Lower leg skin (tissue), 3 donors: ENCODE measurements around the gene MTA1.

Experiments used
- POLR2A ChIP-seq, 2 donors: fragments of 450-650 bp; IDR thresholded peaks; one replicate each; pipeline ENCODE4 v1.6.1; 2016 to 2017; ENCODE audit warnings: antibody characterized with exemption in 2 of 2, mild to moderate bottlenecking in 1 of 2, moderate library complexity in 1 of 2
- TF ChIP-seq, protein P1 (sequence below), 3 donors: fragments of 450-650 bp; IDR thresholded peaks; one replicate each; pipeline ENCODE4 v1.5.1; 2016; ENCODE audit warnings: antibody characterized with exemption in 3 of 3, mild to moderate bottlenecking in 3 of 3, moderate library complexity in 2 of 3

DNA sequence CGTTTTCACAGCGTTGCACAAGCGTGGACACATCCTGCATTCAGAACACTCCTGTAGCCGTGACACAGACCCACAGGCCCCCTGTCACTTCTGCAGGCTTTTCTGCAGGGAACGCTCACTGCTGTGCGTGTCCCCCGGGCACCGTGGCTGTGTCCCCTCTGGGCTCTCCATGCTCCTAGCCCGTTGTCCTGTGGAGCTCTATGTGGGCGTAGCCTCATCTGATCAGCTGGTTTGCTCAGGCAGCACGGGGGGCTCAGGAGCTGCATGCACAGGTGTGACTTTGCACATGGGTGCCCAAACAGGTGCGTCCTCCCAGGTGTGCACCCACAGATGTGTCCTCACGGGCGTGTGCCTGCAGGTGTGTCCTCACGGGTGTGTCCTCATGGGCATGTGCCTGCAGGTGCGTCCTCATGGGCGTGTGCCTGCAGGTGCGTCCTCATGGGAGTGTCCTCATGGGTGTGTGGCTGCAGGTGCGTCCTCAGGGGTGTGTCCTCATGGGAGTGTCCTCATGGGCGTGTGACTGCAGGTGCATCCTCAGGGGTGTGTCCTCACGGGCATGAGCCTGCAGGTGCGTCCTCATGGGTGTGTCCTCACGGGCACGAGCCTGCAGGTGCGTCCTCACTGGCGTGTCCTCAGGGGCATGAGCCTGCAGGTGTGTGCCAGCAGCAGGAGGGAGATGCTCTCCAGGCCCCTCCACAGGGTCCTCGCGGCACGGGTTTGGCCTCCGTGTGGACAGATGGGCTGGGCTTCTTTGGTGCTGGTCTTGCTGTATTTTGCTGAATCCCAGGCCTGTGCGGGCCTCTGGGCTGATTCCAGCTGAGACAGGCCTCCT is 17.5 kb downstream of the MTA1 start:
- TF ChIP-seq, protein P1, sequence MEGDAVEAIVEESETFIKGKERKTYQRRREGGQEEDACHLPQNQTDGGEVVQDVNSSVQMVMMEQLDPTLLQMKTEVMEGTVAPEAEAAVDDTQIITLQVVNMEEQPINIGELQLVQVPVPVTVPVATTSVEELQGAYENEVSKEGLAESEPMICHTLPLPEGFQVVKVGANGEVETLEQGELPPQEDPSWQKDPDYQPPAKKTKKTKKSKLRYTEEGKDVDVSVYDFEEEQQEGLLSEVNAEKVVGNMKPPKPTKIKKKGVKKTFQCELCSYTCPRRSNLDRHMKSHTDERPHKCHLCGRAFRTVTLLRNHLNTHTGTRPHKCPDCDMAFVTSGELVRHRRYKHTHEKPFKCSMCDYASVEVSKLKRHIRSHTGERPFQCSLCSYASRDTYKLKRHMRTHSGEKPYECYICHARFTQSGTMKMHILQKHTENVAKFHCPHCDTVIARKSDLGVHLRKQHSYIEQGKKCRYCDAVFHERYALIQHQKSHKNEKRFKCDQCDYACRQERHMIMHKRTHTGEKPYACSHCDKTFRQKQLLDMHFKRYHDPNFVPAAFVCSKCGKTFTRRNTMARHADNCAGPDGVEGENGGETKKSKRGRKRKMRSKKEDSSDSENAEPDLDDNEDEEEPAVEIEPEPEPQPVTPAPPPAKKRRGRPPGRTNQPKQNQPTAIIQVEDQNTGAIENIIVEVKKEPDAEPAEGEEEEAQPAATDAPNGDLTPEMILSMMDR (IDR thresholded peaks at IDR 0.05) = no peak
- no peak for TF ChIP-seq POLR2A (IDR thresholded peaks at IDR 0.05)
